Heart left ventricle (tissue), 16 donors: ENCODE measurements around the gene APIP. TPM values are rescaled to one million over a fixed set of nuclear protein-coding genes. Genes with fewer than 3 reads are reported as not detected.

Source experiments
- ATAC-seq, 4 donors: fragments of 200-7000 bp; cut with Tn5 transposase; one replicate each; pipeline ENCODE4 v1.9.1; 2020 to 2022; ENCODE audit warnings: moderate library complexity in 4 of 4, mild to moderate bottlenecking in 3 of 4, moderate number of reproducible peaks in 1 of 4
- DNase-seq, 5 donors: peaks; one replicate each; pipeline ENCODE4 v3.0.0-alpha.2; 2020
- H3K27ac ChIP-seq, 12 donors: fragments of 200-600 bp; sonication (generic) in 4 of 12; one replicate each; pipeline versions ENCODE4 v1.5.0 to v1.8.0; 2016 to 2022; ENCODE audit warnings: mild to moderate bottlenecking in 2 of 12
- H3K27me3 ChIP-seq, 9 donors: fragments of 200-600 bp; sonication (generic) in 2 of 9; one replicate each; pipeline versions ENCODE4 v1.5.1 to v1.8.0; 2016 to 2022; ENCODE audit warnings: mild to moderate bottlenecking in 3 of 9
- H3K36me3 ChIP-seq, 9 donors: fragments of 200-600 bp; sonication (generic) in 2 of 9; one replicate each; pipeline versions ENCODE4 v1.5.0 to v1.8.0; 2018 to 2022; ENCODE audit warnings: mild to moderate bottlenecking in 2 of 9
- H3K4me1 ChIP-seq, 12 donors: fragments of 200-600 bp; sonication (generic) in 4 of 12; one replicate each; pipeline versions ENCODE4 v1.5.0 to v1.8.0; 2016 to 2022; ENCODE audit warnings: mild to moderate bottlenecking in 3 of 12
- H3K4me3 ChIP-seq, 12 donors: fragments of 200-600 bp; sonication (generic) in 4 of 12; one replicate each; pipeline versions ENCODE4 v1.5.0 to v1.8.0; 2017 to 2022; ENCODE audit warnings: mild to moderate bottlenecking in 9 of 12, moderate library complexity in 4 of 12
- H3K9me3 ChIP-seq, 12 donors: fragments of 200-600 bp; sonication (generic) in 4 of 12; one replicate each; pipeline versions ENCODE4 v1.5.0 to v1.8.0; 2016 to 2022; ENCODE audit warnings: mild to moderate bottlenecking in 1 of 12
- POLR2A ChIP-seq, 2 donors: fragments of 450-650 bp; IDR thresholded peaks; one replicate each; pipeline ENCODE4 v1.6.1; 2017; ENCODE audit warnings: antibody characterized with exemption in 2 of 2, mild to moderate bottlenecking in 2 of 2, moderate library complexity in 2 of 2
- WGBS, 4 donors: extraction: QIAGEN DNeasy Blood & Tissue Kit in 2 of 4; methylation state at CpG; one replicate each; pipeline versions ENCODE4 v1.1.5 to v1.1.7; 2013 to 2018; 5-methylcytosine and 5-hydroxymethylcytosine counted together
- intact Hi-C, 10 donors: fragments of 100-400 bp; cut with DNase I; formaldehyde crosslinking; loops; one replicate each; pipeline versions ENCODE4 v1.11.1 to v1.14.2; 2022
- polyA plus RNA-seq, 2 donors: library from polyadenylated mRNA; stranded (reverse); fragments of 200-250 nt; gene quantifications; one replicate each; pipeline ENCODE4 v1.2.3, GENCODE V29; 2013
- total RNA-seq, 9 donors: library from RNA; depleted of rRNA in 2 of 9; stranded (reverse); fragments of >200 nt in 2 of 9; fragmentation: NEBNext Ultra II Directional in 3 of 9; extraction: Animal tissue kit (Norgen Biotek cat#: 25700) in 3 of 9; gene quantifications; one replicate each; pipeline versions ENCODE4 v1.1.0 to v1.2.4, GENCODE V29; 2016 to 2023
- TF ChIP-seq, protein P1 (sequence below), 12 donors: fragments of 200-600 bp; sonication (generic) in 4 of 12; IDR thresholded peaks; one replicate each; pipeline versions ENCODE4 v1.5.0 to v1.8.0; 2018 to 2022; ENCODE audit warnings: antibody characterized with exemption in 12 of 12, mild to moderate bottlenecking in 5 of 12
- donor health status: ischemic (EF 13 %, LVEDD 7.1; RV severe dilation, severe dysfunction).
- donor health status: healthy with polysubstance abuse.
- donor health status: DM: no; HTN: yes; CAD: no.
- donor health status: DM: no; HTN: no; CAD: no.
- donor health status: ischemic (EF 25% LVEDD 6.9; RV normal size, moderate dysfunction).
- donor health status: ischemic (EF 25% LVEDD 5.7; RV mildly dilated, moderate dysfunction).
- donor health status: healthy.
- donor health status: DM: yes; HTN: yes; CAD: no.
- donor health status: ischemic (EF 35%, LVEDD 5.7; RV mildly dilated, moderate dysfunction).
- donor health status: nonischemic (EF 11% LVEDD 7.7; RV severe dilation, severe dysfunction).
- donor health status: DM: yes; HTN: yes; CAD: no.
- donor health status: PGD.
- donor health status: ischemic (EF 29% LVEDD 5.4; RV normal size, mild dysfunction).
- donor health status: nonischemic (EF 23%, LVEDD 6.1; RV moderate dilation, normal function).

Gene APIP
- total and polyA plus RNA-seq, 11 donors, result 15.8 to 35.3 (median 25.7) TPM

DNA sequence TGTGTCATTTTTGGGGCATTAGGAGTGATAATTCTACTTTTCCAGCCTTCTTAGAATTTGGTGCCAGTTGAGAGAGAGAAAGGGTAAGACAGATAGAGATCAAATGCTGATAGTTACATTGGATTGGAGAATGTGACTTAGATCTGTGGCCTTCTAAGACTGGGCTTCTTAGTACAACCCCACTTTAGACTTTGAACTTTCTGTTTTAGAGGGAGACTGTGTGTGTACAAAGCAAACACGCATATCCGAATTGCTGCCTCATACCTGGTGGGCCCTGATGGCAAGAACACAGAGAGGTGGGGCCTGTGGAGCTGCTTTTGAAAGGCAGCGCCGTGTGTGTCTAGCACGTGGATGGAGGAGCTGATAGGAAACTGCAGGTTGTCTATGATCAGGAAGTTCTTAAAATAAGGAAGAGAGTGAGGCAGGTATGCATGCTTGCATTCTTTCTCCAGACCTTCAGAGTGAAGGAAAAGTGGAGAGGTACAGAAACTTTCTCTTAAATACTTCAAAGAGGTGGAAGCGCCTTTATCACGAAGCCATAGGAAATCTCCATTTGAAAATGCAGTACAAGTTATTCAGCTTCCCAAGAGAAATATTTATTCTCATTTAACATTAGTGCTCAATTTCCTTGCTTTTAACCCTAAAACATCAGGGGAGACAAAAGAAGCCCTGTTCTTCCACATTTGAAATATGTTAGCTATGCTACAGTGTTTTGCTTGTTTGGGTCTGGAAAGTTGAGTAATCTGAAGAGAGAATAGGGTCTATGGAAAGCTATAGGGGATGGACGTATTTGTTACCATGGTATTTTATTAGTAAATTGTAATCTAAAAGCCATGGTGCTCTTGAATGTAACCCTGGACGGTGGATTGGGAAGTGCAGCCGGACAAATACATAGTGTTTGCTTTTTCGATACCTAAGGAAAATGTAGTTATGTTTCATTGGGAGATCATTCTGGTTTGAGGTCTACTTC is 13.9 kb upstream of the APIP start:
- H3K27me3 ChIP-seq, result no peaks in the 10 kb centered on the region
- DNase-seq (no peak), ATAC-seq (no peak)
- no peak overlapping the region for H3K27ac ChIP-seq
- H3K4me1 ChIP-seq, result peaks cover 0 to 37% (median 23%) of the 10 kb centered on the region in 12 donors
- no peak for TF ChIP-seq POLR2A (IDR thresholded peaks at IDR 0.05)
- TF ChIP-seq, protein P1, sequence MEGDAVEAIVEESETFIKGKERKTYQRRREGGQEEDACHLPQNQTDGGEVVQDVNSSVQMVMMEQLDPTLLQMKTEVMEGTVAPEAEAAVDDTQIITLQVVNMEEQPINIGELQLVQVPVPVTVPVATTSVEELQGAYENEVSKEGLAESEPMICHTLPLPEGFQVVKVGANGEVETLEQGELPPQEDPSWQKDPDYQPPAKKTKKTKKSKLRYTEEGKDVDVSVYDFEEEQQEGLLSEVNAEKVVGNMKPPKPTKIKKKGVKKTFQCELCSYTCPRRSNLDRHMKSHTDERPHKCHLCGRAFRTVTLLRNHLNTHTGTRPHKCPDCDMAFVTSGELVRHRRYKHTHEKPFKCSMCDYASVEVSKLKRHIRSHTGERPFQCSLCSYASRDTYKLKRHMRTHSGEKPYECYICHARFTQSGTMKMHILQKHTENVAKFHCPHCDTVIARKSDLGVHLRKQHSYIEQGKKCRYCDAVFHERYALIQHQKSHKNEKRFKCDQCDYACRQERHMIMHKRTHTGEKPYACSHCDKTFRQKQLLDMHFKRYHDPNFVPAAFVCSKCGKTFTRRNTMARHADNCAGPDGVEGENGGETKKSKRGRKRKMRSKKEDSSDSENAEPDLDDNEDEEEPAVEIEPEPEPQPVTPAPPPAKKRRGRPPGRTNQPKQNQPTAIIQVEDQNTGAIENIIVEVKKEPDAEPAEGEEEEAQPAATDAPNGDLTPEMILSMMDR (IDR thresholded peaks at IDR 0.05), result no peak
- no peaks in the 10 kb centered on the region for H3K9me3 ChIP-seq
- intact Hi-C loops, result loop anchor here (5.0 to 10.0 kb wide), 8 partner anchors 305 to 557 kb away; no protein-coding TSS in a partner anchor
- H3K36me3 ChIP-seq, result peaks cover 0 to 26% (median 6%) of the 10 kb centered on the region in 9 donors
- 85 to 89% (median 88%) methylated on average over 11 of the region's 11 CpGs for WGBS, 4 donors
- no peak overlapping the region for H3K4me3 ChIP-seq

GRCh38 chr11:34928960-34929680 is 12.9 kb upstream of the APIP start:
- Histone ChIP-seq H3K27ac (no peak overlapping the region), H3K4me3 (no peak overlapping the region), H3K27me3 (no peaks in the 10 kb centered on the region), H3K36me3 (peaks cover 0 to 24% (median 6%) of the 10 kb centered on the region in 9 donors), H3K4me1 (peaks cover 0 to 41% (median 24%) of the 10 kb centered on the region in 12 donors), H3K9me3 (no peaks in the 10 kb centered on the region)
- TF ChIP-seq POLR2A (IDR thresholded peaks at IDR 0.05), result no peak
- TF ChIP-seq, protein P1 (IDR thresholded peaks at IDR 0.05), result no peak
- intact Hi-C loops, result loop anchor here (5.0 to 10.0 kb wide), 8 partner anchors 306 to 558 kb away; no protein-coding TSS in a partner anchor
- DNase-seq (no peak), ATAC-seq (no peak)
- WGBS, 4 donors, result 87 to 93% (median 90%) methylated on average over 7 of the region's 7 CpGs

DNA sequence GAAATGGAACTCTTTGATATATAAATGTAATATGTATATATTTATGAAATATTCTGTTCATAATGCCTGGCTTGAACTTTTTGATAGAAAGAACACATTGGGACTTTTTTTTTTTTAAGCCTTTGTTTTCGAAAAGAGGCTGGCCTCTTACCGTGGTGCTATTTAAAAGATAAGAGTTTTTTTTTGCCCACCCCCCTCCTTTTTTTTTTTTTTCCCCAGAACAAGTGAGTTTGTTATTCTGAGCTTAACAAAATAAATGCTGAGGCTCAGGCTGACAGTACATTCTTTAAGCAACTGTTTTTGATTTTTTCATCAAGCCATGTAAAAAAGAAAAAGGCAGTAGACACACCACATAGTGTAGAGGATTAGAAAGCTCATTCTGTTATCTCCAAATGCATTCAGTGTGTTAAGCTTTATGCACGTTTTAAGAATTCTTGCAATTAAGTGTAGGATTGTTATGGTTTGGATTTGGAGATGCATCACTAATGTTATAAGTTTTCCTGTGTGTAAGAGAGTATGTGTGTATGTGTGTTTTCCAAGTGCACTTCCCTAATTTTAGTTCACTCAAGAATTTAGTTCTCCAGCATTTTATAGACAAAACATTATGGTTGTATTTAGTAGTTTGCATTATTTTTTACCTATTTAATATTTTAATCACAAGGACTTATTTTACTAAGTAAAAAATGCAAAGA is 12.2 kb upstream of the APIP start:
- Histone ChIP-seq H3K9me3 (no peaks in the 10 kb centered on the region), H3K4me1 (peaks cover 0 to 47% (median 27%) of the 10 kb centered on the region in 12 donors), H3K27me3 (no peaks in the 10 kb centered on the region), H3K36me3 (peaks cover 0 to 22% (median 6%) of the 10 kb centered on the region in 9 donors), H3K4me3 (no peak overlapping the region), H3K27ac (no peak overlapping the region)
- DNase-seq, result no peak
- TF ChIP-seq, protein P1 (IDR thresholded peaks at IDR 0.05), result no peak
- no peak for TF ChIP-seq POLR2A (IDR thresholded peaks at IDR 0.05)
- ATAC-seq, result no peak
- WGBS, 4 donors, result 37 to 50% (median 42%) methylated on average over 3 of the region's 3 CpGs
- intact Hi-C loops, result loop anchor here (5.0 to 10.0 kb wide), 8 partner anchors 306 to 559 kb away; no protein-coding TSS in a partner anchor
